Gastroesophageal sphincter (tissue), 3 donors: ENCODE measurements around the gene ADAMTS17.

Experiments used
- EP300 ChIP-seq: sonication (generic); formaldehyde crosslinking; IDR thresholded peaks from one replicate; pipeline ENCODE4 v1.6.1; 2017; ENCODE audit warnings: antibody characterized with exemption, mild to moderate bottlenecking
- POLR2A ChIP-seq, 2 donors: fragments of 450-650 bp; IDR thresholded peaks; one replicate each; pipeline ENCODE4 v1.6.1; 2017; ENCODE audit warnings: antibody characterized with exemption in 2 of 2, mild to moderate bottlenecking in 2 of 2, moderate library complexity in 1 of 2
- POLR2AphosphoS5 ChIP-seq: sonication (generic); formaldehyde crosslinking; IDR thresholded peaks from one replicate; pipeline ENCODE4 v1.6.1; 2017; ENCODE audit warnings: antibody characterized with exemption
- TF ChIP-seq, protein P1 (sequence below), 4 experiments: fragments of 200-600 bp in 2 of 4; fragments of 450-650 bp in 2 of 4; sonication (generic) in 1 of 4; IDR thresholded peaks; one replicate each; pipeline ENCODE4 v1.5.1; 2017 to 2019; ENCODE audit warnings: antibody characterized with exemption in 4 of 4, mild to moderate bottlenecking in 2 of 4, moderate library complexity in 2 of 4

DNA sequence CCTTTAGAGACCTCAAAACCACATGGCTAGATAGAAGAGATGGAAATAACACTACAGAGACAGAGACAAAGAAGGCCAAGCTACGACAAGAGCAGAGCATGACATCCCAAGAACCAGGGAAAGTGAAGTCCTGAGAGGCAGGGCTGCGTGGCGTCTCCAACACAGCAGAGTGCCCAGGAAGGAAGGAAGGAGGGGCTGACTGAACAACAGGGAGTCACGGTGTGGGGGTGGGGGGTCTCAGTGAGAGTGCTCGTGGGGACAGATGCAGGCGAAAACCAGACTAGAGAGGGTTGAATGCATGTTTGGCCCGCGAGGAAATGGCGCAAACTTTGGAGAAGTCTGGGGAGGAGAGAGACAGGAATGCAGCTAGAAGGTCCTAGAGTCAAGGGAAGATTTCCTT is 44.0 kb downstream of the ADAMTS17 start:
- TF ChIP-seq, protein P1, sequence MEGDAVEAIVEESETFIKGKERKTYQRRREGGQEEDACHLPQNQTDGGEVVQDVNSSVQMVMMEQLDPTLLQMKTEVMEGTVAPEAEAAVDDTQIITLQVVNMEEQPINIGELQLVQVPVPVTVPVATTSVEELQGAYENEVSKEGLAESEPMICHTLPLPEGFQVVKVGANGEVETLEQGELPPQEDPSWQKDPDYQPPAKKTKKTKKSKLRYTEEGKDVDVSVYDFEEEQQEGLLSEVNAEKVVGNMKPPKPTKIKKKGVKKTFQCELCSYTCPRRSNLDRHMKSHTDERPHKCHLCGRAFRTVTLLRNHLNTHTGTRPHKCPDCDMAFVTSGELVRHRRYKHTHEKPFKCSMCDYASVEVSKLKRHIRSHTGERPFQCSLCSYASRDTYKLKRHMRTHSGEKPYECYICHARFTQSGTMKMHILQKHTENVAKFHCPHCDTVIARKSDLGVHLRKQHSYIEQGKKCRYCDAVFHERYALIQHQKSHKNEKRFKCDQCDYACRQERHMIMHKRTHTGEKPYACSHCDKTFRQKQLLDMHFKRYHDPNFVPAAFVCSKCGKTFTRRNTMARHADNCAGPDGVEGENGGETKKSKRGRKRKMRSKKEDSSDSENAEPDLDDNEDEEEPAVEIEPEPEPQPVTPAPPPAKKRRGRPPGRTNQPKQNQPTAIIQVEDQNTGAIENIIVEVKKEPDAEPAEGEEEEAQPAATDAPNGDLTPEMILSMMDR (IDR thresholded peaks at IDR 0.05) = no peak
- TF ChIP-seq EP300 (no peak), POLR2AphosphoS5 (no peak), POLR2A (IDR thresholded peaks at IDR 0.05) (no peak)
